SK-N-SH treated with all-trans-retinoic acid at 6 μM for 48 hours (cell line): ENCODE data around the gene IL9.

Experiments used
- ATAC-seq: fragments of 200-7000 bp; cut with Tn5 transposase; 3 replicates; pipeline ENCODE4 v1.9.1; 2020; ENCODE audit warnings: mild to moderate bottlenecking, moderate library complexity
- BACH2 ChIP-seq: fragments of 250-450 bp; sonication (Bioruptor Pico); IDR thresholded peaks from 2 replicates; pipeline ENCODE4 v1.9.0; 2021; ENCODE audit warnings: mild to moderate bottlenecking, borderline replicate concordance
- CREB5 ChIP-seq: fragments of 250-450 bp; sonication (Bioruptor Pico); IDR thresholded peaks from 2 replicates; pipeline ENCODE4 v1.5.1; 2020; ENCODE audit warnings: low read depth, mild to moderate bottlenecking, moderate library complexity
- CSRNP3 ChIP-seq: fragments of 250-450 bp; sonication (Bioruptor Pico); IDR thresholded peaks from 2 replicates; pipeline ENCODE4 v1.5.1; 2021; ENCODE audit warnings: mild to moderate bottlenecking, moderate library complexity
- ESRRG ChIP-seq: fragments of 250-450 bp; sonication (Bioruptor Pico); IDR thresholded peaks from 2 replicates; pipeline ENCODE4 v1.6.1; 2021; ENCODE audit warnings: mild to moderate bottlenecking
- GLIS3 ChIP-seq: fragments of 250-450 bp; sonication (Bioruptor Pico); IDR thresholded peaks from 2 replicates; pipeline ENCODE4 v1.5.0; 2020; ENCODE audit warnings: mild to moderate bottlenecking, moderate library complexity
- ISL1 ChIP-seq: fragments of 250-450 bp; sonication (Bioruptor Pico); IDR thresholded peaks from 2 replicates; pipeline ENCODE4 v2.1.2; 2022; ENCODE audit warnings: mild to moderate bottlenecking, moderate library complexity
- OSR1 ChIP-seq: fragments of 250-450 bp; sonication (Bioruptor Pico); IDR thresholded peaks from 2 replicates; pipeline ENCODE4 v1.8.0; 2022; ENCODE audit warnings: moderate library complexity, mild to moderate bottlenecking, inconsistent platforms
- PATZ1 ChIP-seq: fragments of 250-450 bp; sonication (Bioruptor Pico); IDR thresholded peaks from 2 replicates; pipeline ENCODE4 v1.8.0; 2020; ENCODE audit warnings: mild to moderate bottlenecking, moderate library complexity, borderline replicate concordance
- POU6F1 ChIP-seq: fragments of 250-450 bp; sonication (Bioruptor Pico); IDR thresholded peaks from 2 replicates; pipeline ENCODE4 v1.8.0; 2021; ENCODE audit warnings: low read depth, mild to moderate bottlenecking, moderate library complexity, borderline replicate concordance
- PPARA ChIP-seq: fragments of 250-450 bp; sonication (Bioruptor Pico); IDR thresholded peaks from 2 replicates; pipeline ENCODE4 v1.5.0; 2020; ENCODE audit warnings: mild to moderate bottlenecking, borderline replicate concordance
- RARB ChIP-seq: fragments of 250-450 bp; sonication (Bioruptor Pico); IDR thresholded peaks from 2 replicates; pipeline ENCODE4 v1.8.0; 2021; ENCODE audit warnings: mild to moderate bottlenecking, moderate library complexity
- SNAI2 ChIP-seq: fragments of 250-450 bp; sonication (Bioruptor Pico); IDR thresholded peaks from 2 replicates; pipeline ENCODE4 v1.5.0; 2020; ENCODE audit warnings: mild to moderate bottlenecking, moderate library complexity
- TCF4 ChIP-seq: fragments of 250-450 bp; sonication (Bioruptor Pico); IDR thresholded peaks from 2 replicates; pipeline ENCODE4 v1.8.0; 2021; ENCODE audit warnings: mild to moderate bottlenecking, moderate library complexity, borderline replicate concordance
- TOX ChIP-seq: fragments of 250-450 bp; sonication (Bioruptor Pico); IDR thresholded peaks from 2 replicates; pipeline ENCODE4 v1.8.0; 2021; ENCODE audit warnings: mild to moderate bottlenecking, moderate library complexity, borderline replicate concordance
- TSHZ2 ChIP-seq: fragments of 250-450 bp; sonication (Bioruptor Pico); IDR thresholded peaks from 2 replicates; pipeline ENCODE4 v1.5.0; 2020; ENCODE audit warnings: mild to moderate bottlenecking, moderate library complexity
- ZC3H10 ChIP-seq: fragments of 250-450 bp; sonication (Bioruptor Pico); IDR thresholded peaks from 2 replicates; pipeline ENCODE4 v1.5.1; 2021; ENCODE audit warnings: mild to moderate bottlenecking, moderate library complexity
- ZFP3 ChIP-seq: fragments of 250-450 bp; sonication (Bioruptor Pico); IDR thresholded peaks from 2 replicates; pipeline ENCODE4 v1.5.0; 2020; ENCODE audit warnings: mild to moderate bottlenecking, moderate library complexity
- ZFP30 ChIP-seq: fragments of 450-650 bp; formaldehyde crosslinking; IDR thresholded peaks from 2 replicates; pipeline ENCODE4 v1.5.0; 2022; ENCODE audit warnings: mild to moderate bottlenecking, moderate library complexity
- ZNF565 ChIP-seq: fragments of 450-650 bp; formaldehyde crosslinking; conservative IDR thresholded peaks from 2 replicates; pipeline ENCODE4 v1.5.0; 2020; ENCODE audit warnings: low read depth, mild to moderate bottlenecking, moderate library complexity
- ZNF70 ChIP-seq: fragments of 450-650 bp; formaldehyde crosslinking; IDR thresholded peaks from 2 replicates; pipeline ENCODE4 v1.5.0; 2020; ENCODE audit warnings: mild to moderate bottlenecking, moderate library complexity
- ZNF8 ChIP-seq: fragments of 450-650 bp; formaldehyde crosslinking; IDR thresholded peaks from 2 replicates; pipeline ENCODE4 v1.5.0; 2020; ENCODE audit warnings: mild to moderate bottlenecking, moderate library complexity

Gene IL9

GRCh38 chr5:135851915-135852845 lies 43.5 kb downstream of the IL9 start:
- TF ChIP-seq OSR1 (no peak), TOX (CRISPR knock-in tag) (no peak), CREB5 (CRISPR knock-in tag) (no peak), ESRRG (CRISPR knock-in tag) (no peak), ZFP30 (no peak), CSRNP3 (no peak)
- no peak for ATAC-seq

- no peak for ATAC-seq
- TF ChIP-seq PATZ1 (CRISPR knock-in tag) (no peak), ZNF8 (CRISPR knock-in tag) (no peak), ZFP30 (no peak), RARB (no peak), CREB5 (CRISPR knock-in tag) (no peak), TSHZ2 (no peak), ZFP3 (no peak), TOX (CRISPR knock-in tag) (no peak), OSR1 (no peak), ZC3H10 (no peak), ZNF565 (CRISPR knock-in tag) (no peak), SNAI2 (CRISPR knock-in tag) (no peak), PPARA (CRISPR knock-in tag) (no peak), TCF4 (CRISPR knock-in tag) (no peak), GLIS3 (no peak), POU6F1 (CRISPR knock-in tag) (no peak), ISL1 (CRISPR knock-in tag) (no peak), BACH2 (CRISPR knock-in tag) (no peak), ZNF70 (CRISPR knock-in tag) (no peak)
These were observed 44.3 kb downstream of the IL9 start for GRCh38 chr5:135851186-135851914.
